Transverse colon (tissue), 4 donors: ENCODE data around the gene RCAN2. TPM values are rescaled to one million over a fixed set of nuclear protein-coding genes. Genes with fewer than 3 reads are reported as not detected.

Experiments used
- DNase-seq: peaks from one replicate; pipeline ENCODE4 v3.0.0-alpha.2; 2019
- H3K27ac ChIP-seq, 4 donors: fragments of 200-600 bp; sonication (generic); 2 replicates each; pipeline ENCODE4 v1.5.1; 2016 to 2018; ENCODE audit warnings: inconsistent platforms in 4 of 4
- H3K27me3 ChIP-seq: fragments of 200-600 bp; sonication (generic); 2 replicates; pipeline ENCODE4 v1.5.1; 2017; ENCODE audit warnings: inconsistent platforms
- H3K36me3 ChIP-seq, 4 donors: fragments of 200-600 bp; sonication (generic); 2 replicates each; pipeline ENCODE4 v1.5.1; 2017 to 2019; ENCODE audit warnings: inconsistent platforms in 4 of 4
- H3K4me1 ChIP-seq, 4 donors: fragments of 200-600 bp; sonication (generic); 2 replicates each; pipeline ENCODE4 v1.5.1; 2017 to 2020; ENCODE audit warnings: inconsistent platforms in 4 of 4
- H3K4me3 ChIP-seq, 4 donors: fragments of 200-600 bp; sonication (generic); 1 replicate in 1 of 4; 2 replicates in 3 of 4; pipeline versions ENCODE4 v1.5.1 to v1.6.1; 2017 to 2019; ENCODE audit warnings: inconsistent platforms in 4 of 4
- H3K9me3 ChIP-seq, 2 donors: fragments of 200-600 bp; sonication (generic); 2 replicates each; pipeline ENCODE4 v1.5.1; 2017 to 2019; ENCODE audit warnings: inconsistent platforms in 2 of 2
- EP300 ChIP-seq: sonication (generic); formaldehyde crosslinking; IDR thresholded peaks from one replicate; pipeline ENCODE4 v1.6.1; 2017; ENCODE audit warnings: antibody characterized with exemption, low read depth
- POLR2A ChIP-seq: fragments of 450-650 bp; IDR thresholded peaks from one replicate; pipeline ENCODE4 v1.6.1; 2016; ENCODE audit warnings: antibody characterized with exemption, mild to moderate bottlenecking, moderate library complexity
- POLR2AphosphoS5 ChIP-seq, 3 donors: sonication (generic); formaldehyde crosslinking; IDR thresholded peaks; one replicate each; pipeline ENCODE4 v1.6.1; 2016; ENCODE audit warnings: antibody characterized with exemption in 3 of 3
- WGBS, 2 donors: methylation state at CpG; one replicate each; pipeline ENCODE4 v1.1.5; 2018; ENCODE audit warnings: low coverage in 1 of 2; 5-methylcytosine and 5-hydroxymethylcytosine counted together
- in situ Hi-C, 4 donors: fragments of 200-750 bp; cut with MboI; loops; one replicate each; pipeline versions ENCODE4 v1.15.0 to v1.15.1; 2017; ENCODE audit warnings: low sequenced_read_pairs in 3 of 4, low pct_ligation_motif_present in 1 of 4, low pct_unique_long_range_greater_than_20kb in 1 of 4
- intact Hi-C: fragments of 100-400 bp; cut with DNase I; formaldehyde crosslinking; loops from one replicate; pipeline ENCODE4 v1.15.1; 2023; ENCODE audit warnings: low total_unique reads
- total RNA-seq, 4 donors: library from RNA; depleted of rRNA; stranded (reverse); fragments of >200 nt; gene quantifications; one replicate each; pipeline ENCODE4 v1.1.0, GENCODE V29; 2016
- TF ChIP-seq, protein P1 (sequence below), 5 experiments: fragments of 200-600 bp in 3 of 5; fragments of 450-650 bp in 2 of 5; sonication (generic) in 3 of 5; IDR thresholded peaks; 1 replicate in 2 of 5; 2 replicates in 3 of 5; pipeline ENCODE4 v1.5.1; 2016 to 2017; ENCODE audit warnings: antibody characterized with exemption in 5 of 5, inconsistent platforms in 3 of 5, mild to moderate bottlenecking in 2 of 5, moderate library complexity in 1 of 5

Gene RCAN2
- total RNA-seq, 4 donors from 2014 or later: 1.9 to 9.5 (median 7.5) TPM

DNA sequence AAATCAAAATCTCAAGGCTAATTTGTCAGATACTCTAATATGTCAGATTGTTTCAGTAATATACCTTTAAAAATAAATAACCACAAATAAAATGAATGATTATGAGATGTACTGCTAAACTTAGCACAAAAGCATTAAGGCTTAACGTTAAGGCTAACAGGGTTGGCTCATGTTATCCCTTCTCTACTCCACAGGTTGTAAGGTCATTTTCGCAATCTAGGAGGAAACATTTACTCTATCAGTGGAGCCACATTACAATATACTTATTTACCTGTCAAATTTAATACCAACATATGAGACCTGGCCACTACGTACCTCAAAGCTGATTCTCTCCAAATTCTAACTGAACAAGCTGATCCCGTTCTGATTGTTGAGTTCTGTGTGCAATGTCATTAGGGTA lies 95.7 kb downstream of the RCAN2 start:
- no peak for DNase-seq
- no peak for TF ChIP-seq POLR2AphosphoS5 (IDR thresholded peaks at IDR 0.05)
- no peak for TF ChIP-seq POLR2A
- 85 to 86% methylated on average over 4 of the region's 4 CpGs for WGBS, 2 donors
- Histone ChIP-seq H3K4me1 (peaks cover 0 to under 1% (median 0%) of the 10 kb centered on the region in 4 donors), H3K27me3 (no peaks in the 10 kb centered on the region), H3K9me3 (no peaks in the 10 kb centered on the region), H3K4me3 (no peak overlapping the region), H3K27ac (no peak overlapping the region), H3K36me3 (no peaks in the 10 kb centered on the region)
- intact Hi-C loops: no loop called here
- in situ Hi-C loops: no loop called here

- in situ Hi-C loops (no loop called here), intact Hi-C loops (no loop called here)
- H3K27me3 ChIP-seq: no peaks in the 10 kb centered on the region
- H3K36me3 ChIP-seq: no peaks in the 10 kb centered on the region
- H3K27ac ChIP-seq: no peak overlapping the region
- no peaks in the 10 kb centered on the region for H3K9me3 ChIP-seq
- 79 to 83% methylated on average over 2 to 5 of the region's 5 CpGs for WGBS, 2 donors
- no peaks in the 10 kb centered on the region for H3K4me1 ChIP-seq
- TF ChIP-seq POLR2AphosphoS5 (IDR thresholded peaks at IDR 0.05): no peak
- no peak for TF ChIP-seq POLR2A
- no peak for TF ChIP-seq EP300
- TF ChIP-seq, protein P1, sequence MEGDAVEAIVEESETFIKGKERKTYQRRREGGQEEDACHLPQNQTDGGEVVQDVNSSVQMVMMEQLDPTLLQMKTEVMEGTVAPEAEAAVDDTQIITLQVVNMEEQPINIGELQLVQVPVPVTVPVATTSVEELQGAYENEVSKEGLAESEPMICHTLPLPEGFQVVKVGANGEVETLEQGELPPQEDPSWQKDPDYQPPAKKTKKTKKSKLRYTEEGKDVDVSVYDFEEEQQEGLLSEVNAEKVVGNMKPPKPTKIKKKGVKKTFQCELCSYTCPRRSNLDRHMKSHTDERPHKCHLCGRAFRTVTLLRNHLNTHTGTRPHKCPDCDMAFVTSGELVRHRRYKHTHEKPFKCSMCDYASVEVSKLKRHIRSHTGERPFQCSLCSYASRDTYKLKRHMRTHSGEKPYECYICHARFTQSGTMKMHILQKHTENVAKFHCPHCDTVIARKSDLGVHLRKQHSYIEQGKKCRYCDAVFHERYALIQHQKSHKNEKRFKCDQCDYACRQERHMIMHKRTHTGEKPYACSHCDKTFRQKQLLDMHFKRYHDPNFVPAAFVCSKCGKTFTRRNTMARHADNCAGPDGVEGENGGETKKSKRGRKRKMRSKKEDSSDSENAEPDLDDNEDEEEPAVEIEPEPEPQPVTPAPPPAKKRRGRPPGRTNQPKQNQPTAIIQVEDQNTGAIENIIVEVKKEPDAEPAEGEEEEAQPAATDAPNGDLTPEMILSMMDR (IDR thresholded peaks at IDR 0.05): no peak
- no peak for DNase-seq
- H3K4me3 ChIP-seq: no peak overlapping the region
Observed at GRCh38 chr6:46393940-46394337, 97.3 kb downstream of the RCAN2 start.

- 59% methylated on average over 2 of the region's 2 CpGs; no CpG with 5 or more reads in 1 of the 2 donors for WGBS, 2 donors
- Histone ChIP-seq H3K27me3 (no peaks in the 10 kb centered on the region), H3K4me3 (no peak overlapping the region), H3K36me3 (no peaks in the 10 kb centered on the region), H3K4me1 (no peaks in the 10 kb centered on the region), H3K9me3 (no peaks in the 10 kb centered on the region), H3K27ac (no peak overlapping the region)
- TF ChIP-seq POLR2A: no peak
- TF ChIP-seq EP300: no peak
- TF ChIP-seq POLR2AphosphoS5 (IDR thresholded peaks at IDR 0.05): no peak
- TF ChIP-seq, protein P1 (IDR thresholded peaks at IDR 0.05): no peak
- no peak for DNase-seq
- intact Hi-C loops: no loop called here
- in situ Hi-C loops: no loop called here
Observed at GRCh38 chr6:46393161-46393939, 97.9 kb downstream of the RCAN2 start.

- DNase-seq: no peak
- Histone ChIP-seq H3K27ac (no peak overlapping the region), H3K9me3 (no peaks in the 10 kb centered on the region), H3K36me3 (no peaks in the 10 kb centered on the region), H3K4me1 (no peaks in the 10 kb centered on the region), H3K27me3 (no peaks in the 10 kb centered on the region), H3K4me3 (no peak overlapping the region)
- in situ Hi-C loops (no loop called here), intact Hi-C loops (no loop called here)
- 65% methylated on average over 1 of the region's 1 CpG; no CpG with 5 or more reads in 1 of the 2 donors for WGBS, 2 donors
- TF ChIP-seq EP300 (no peak), POLR2A (no peak), POLR2AphosphoS5 (IDR thresholded peaks at IDR 0.05) (no peak)
- TF ChIP-seq, protein P1 (IDR thresholded peaks at IDR 0.05): no peak
Observed at GRCh38 chr6:46392294-46392693, 99.0 kb downstream of the RCAN2 start.
